OCI-LY1 (cell line): ENCODE data around the gene MFSD12.

Experiments used
- H2AFZ ChIP-seq: fragments of 200-600 bp; sonication (generic), shearing (Covaris generic); 2 replicates; pipeline ENCODE4 v1.6.0; 2014; ENCODE audit warnings: antibody characterized with exemption, mild to moderate bottlenecking, low read length
- H3F3A ChIP-seq: fragments of 200-600 bp; sonication (generic), shearing (Covaris generic); 2 replicates; pipeline ENCODE4 v1.6.0; 2014; ENCODE audit warnings: mild to moderate bottlenecking, antibody characterized with exemption, low read length, moderate library complexity; ENCODE audit not compliant: insufficient read depth
- H3K27ac ChIP-seq: fragments of 200-600 bp; sonication (generic); 2 replicates; pipeline ENCODE4 v1.5.1; 2014; ENCODE audit warnings: low read length, mixed run types, mild to moderate bottlenecking, low read depth; ENCODE audit not compliant: poor library complexity, severe bottlenecking
- H3K27me3 ChIP-seq: fragments of 200-600 bp; sonication (generic); 2 replicates; pipeline ENCODE4 v1.6.0; 2014; ENCODE audit warnings: antibody characterized with exemption, mild to moderate bottlenecking, low read length, moderate library complexity; ENCODE audit not compliant: insufficient read depth
- H3K36me3 ChIP-seq: fragments of 200-600 bp; sonication (generic); 2 replicates; pipeline ENCODE4 v1.6.1; 2014; ENCODE audit warnings: mild to moderate bottlenecking, antibody characterized with exemption, low read length, moderate library complexity, mixed read lengths; ENCODE audit not compliant: insufficient read depth
- H3K4me1 ChIP-seq: fragments of 200-600 bp; sonication (generic); 2 replicates; pipeline ENCODE4 v1.5.1; 2014; ENCODE audit warnings: mild to moderate bottlenecking, low read length, moderate library complexity; ENCODE audit not compliant: insufficient read depth, severe bottlenecking
- H3K4me2 ChIP-seq: fragments of 200-600 bp; sonication (generic), shearing (Covaris generic); 2 replicates; pipeline ENCODE4 v1.6.1; 2014; ENCODE audit warnings: low read length
- H3K4me3 ChIP-seq: fragments of 200-600 bp; sonication (generic); 2 replicates; pipeline ENCODE4 v1.5.1; 2014; ENCODE audit warnings: low read length, low read depth, mild to moderate bottlenecking, mixed read lengths; ENCODE audit not compliant: poor library complexity, severe bottlenecking
- H3K79me2 ChIP-seq: fragments of 200-600 bp; shearing (Covaris generic); 2 replicates; pipeline ENCODE4 v1.6.1; 2016; ENCODE audit warnings: mixed run types, low read length, mixed read lengths; ENCODE audit not compliant: insufficient read depth
- H3K9ac ChIP-seq: fragments of 200-600 bp; sonication (generic), shearing (Covaris generic); 2 replicates; pipeline ENCODE4 v1.6.1; 2014; ENCODE audit warnings: mild to moderate bottlenecking, low read length, mixed read lengths
- H3K9me2 ChIP-seq: fragments of 200-600 bp; sonication (generic), shearing (Covaris generic); 2 replicates; pipeline ENCODE4 v1.6.1; 2014; ENCODE audit warnings: low read depth, mild to moderate bottlenecking, low read length, mixed read lengths
- H3K9me3 ChIP-seq: fragments of 200-600 bp; shearing (Covaris generic); 2 replicates; pipeline ENCODE4 v1.6.1; 2014; ENCODE audit warnings: low read length, mixed read lengths
- H4K20me1 ChIP-seq: fragments of 200-600 bp; sonication (generic), shearing (Covaris generic); 2 replicates; pipeline ENCODE4 v1.6.0; 2016; ENCODE audit warnings: mild to moderate bottlenecking, low read length; ENCODE audit not compliant: insufficient read depth
- EZH2 ChIP-seq: fragments of 200-600 bp; sonication (generic), shearing (Covaris generic); IDR thresholded peaks from 2 replicates; pipeline ENCODE4 v1.8.0; 2017; ENCODE audit warnings: borderline replicate concordance, mixed run types, mild to moderate bottlenecking, antibody characterized with exemption, low read length, moderate library complexity, mixed read lengths
- TF ChIP-seq, protein P1 (sequence below): fragments of 200-600 bp; sonication (generic), shearing (Covaris generic); IDR thresholded peaks from 2 replicates; pipeline ENCODE4 v1.5.1; 2017; ENCODE audit warnings: mild to moderate bottlenecking, antibody characterized with exemption, low read length, moderate library complexity, mixed read lengths

MFSD12 gene

DNA sequence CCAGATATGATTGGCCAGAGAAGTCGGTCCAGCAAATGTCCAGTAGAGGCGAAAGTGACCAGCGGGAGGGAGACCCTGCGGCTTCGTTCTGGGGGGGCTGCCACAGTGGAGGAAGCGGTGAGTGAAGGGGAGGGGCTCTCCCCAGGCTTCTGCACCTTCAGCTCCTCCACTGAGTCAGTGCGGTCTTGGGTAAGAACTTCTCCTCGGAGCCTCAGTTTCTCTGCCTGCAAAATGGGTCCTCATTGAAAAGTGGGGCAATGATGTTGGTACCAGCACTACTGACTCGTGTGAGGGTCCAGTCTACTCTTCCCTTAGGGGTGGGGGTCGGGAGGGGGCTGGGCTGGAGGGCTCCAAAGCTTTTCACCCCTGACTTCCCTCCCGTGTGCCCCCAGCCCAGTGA, 32.1 kb upstream of the MFSD12 start:
- H3K36me3 ChIP-seq, result no peaks in the 10 kb centered on the region
- no peaks in the 10 kb centered on the region for H3K4me1 ChIP-seq
- no peak overlapping the region for H3K4me2 ChIP-seq
- no peaks in the 10 kb centered on the region for H3K79me2 ChIP-seq
- TF ChIP-seq, protein P1, sequence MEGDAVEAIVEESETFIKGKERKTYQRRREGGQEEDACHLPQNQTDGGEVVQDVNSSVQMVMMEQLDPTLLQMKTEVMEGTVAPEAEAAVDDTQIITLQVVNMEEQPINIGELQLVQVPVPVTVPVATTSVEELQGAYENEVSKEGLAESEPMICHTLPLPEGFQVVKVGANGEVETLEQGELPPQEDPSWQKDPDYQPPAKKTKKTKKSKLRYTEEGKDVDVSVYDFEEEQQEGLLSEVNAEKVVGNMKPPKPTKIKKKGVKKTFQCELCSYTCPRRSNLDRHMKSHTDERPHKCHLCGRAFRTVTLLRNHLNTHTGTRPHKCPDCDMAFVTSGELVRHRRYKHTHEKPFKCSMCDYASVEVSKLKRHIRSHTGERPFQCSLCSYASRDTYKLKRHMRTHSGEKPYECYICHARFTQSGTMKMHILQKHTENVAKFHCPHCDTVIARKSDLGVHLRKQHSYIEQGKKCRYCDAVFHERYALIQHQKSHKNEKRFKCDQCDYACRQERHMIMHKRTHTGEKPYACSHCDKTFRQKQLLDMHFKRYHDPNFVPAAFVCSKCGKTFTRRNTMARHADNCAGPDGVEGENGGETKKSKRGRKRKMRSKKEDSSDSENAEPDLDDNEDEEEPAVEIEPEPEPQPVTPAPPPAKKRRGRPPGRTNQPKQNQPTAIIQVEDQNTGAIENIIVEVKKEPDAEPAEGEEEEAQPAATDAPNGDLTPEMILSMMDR, result no peak
- TF ChIP-seq EZH2, result no peak
- no peak overlapping the region for H3K4me3 ChIP-seq
- no peak overlapping the region for H3K9ac ChIP-seq
- no peak overlapping the region for H3K27ac ChIP-seq
- no peaks in the 10 kb centered on the region for H3K9me2 ChIP-seq
- no peaks in the 10 kb centered on the region for H3F3A ChIP-seq
- no peaks in the 10 kb centered on the region; the same call in 1 of the 2 replicates for H3K27me3 ChIP-seq
- H4K20me1 ChIP-seq, result no peaks in the 10 kb centered on the region
- H3K9me3 ChIP-seq, result no peaks in the 10 kb centered on the region
- no peak overlapping the region for H2AFZ ChIP-seq

DNA sequence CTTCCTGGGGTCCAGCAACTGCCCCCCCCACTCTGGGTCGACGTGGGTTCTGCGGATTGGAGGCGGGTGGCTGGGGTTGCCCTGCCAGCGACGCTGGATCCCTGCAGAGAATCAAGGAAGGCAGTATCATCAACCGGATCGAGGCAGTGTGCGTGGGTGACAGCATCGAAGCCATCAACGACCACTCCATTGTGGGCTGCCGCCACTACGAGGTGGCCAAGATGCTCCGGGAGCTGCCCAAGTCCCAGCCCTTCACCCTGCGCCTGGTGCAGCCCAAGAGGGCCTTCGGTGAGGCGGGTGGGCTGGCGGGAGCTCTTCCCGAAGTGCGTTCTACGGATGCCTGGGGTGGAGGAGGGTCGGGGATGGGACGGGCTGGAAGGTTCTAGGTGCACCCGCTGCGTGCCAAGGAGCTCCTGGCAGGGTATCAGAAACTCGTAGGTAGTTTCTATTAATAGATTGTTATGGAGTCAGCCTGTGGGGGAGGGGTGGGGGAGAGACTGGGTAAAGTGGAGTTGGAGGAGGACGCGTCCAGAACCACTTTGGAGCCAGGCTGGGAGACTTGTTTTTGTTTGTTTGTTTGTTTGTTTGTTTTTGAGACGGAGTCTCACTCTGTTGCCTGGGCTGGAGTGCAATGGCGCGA, 29.4 kb upstream of the MFSD12 start:
- Histone ChIP-seq H3K9me3 (no peaks in the 10 kb centered on the region), H3K4me1 (no peaks in the 10 kb centered on the region), H3K9me2 (no peaks in the 10 kb centered on the region), H3K9ac (no peak overlapping the region), H3F3A (no peaks in the 10 kb centered on the region), H4K20me1 (no peaks in the 10 kb centered on the region), H3K79me2 (no peaks in the 10 kb centered on the region), H3K36me3 (no peaks in the 10 kb centered on the region), H3K27ac (no peak overlapping the region), H2AFZ (no peak overlapping the region), H3K4me2 (no peak overlapping the region), H3K27me3 (peaks cover 2% of the 10 kb centered on the region; the same call in 1 of the 2 replicates), H3K4me3 (no peak overlapping the region)
- TF ChIP-seq, protein P1, result no peak
- no peak for TF ChIP-seq EZH2

DNA sequence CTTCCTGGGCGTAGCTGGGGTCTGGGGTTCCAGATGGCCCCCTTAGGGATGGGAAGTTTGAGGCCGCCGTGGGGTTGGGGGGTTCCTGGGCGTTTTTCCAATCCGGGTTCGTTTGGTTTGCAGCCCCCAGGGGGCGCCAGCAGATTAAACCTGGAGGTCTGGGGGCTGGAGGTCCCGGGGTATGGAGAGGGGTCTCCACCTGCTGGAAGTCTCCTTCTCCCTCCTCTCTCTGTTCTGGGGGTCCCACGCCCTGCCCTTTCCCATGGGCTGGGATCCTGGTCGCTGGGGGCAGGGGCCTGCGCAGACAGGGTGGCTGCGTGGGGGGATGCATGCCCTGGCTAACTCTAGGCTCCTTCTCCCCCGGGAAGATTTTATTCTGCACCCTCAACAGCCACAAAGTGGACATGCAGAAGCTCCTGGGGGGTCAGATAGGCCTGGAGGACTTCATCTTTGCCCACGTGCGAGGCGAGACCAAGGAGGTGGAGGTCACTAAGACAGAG, 28.8 kb upstream of the MFSD12 start:
- H3K79me2 ChIP-seq, result no peaks in the 10 kb centered on the region
- H3K27me3 ChIP-seq, result peaks cover 2% of the 10 kb centered on the region; the same call in 1 of the 2 replicates
- no peaks in the 10 kb centered on the region for H3K36me3 ChIP-seq
- H3K4me3 ChIP-seq, result no peak overlapping the region
- H3K9me3 ChIP-seq, result no peaks in the 10 kb centered on the region
- H3K9me2 ChIP-seq, result no peaks in the 10 kb centered on the region
- no peaks in the 10 kb centered on the region for H4K20me1 ChIP-seq
- no peak overlapping the region for H2AFZ ChIP-seq
- H3F3A ChIP-seq, result no peaks in the 10 kb centered on the region
- TF ChIP-seq EZH2, result no peak
- TF ChIP-seq, protein P1, result peak; percentile 59
- H3K27ac ChIP-seq, result no peak overlapping the region
- H3K4me1 ChIP-seq, result no peaks in the 10 kb centered on the region
- no peak overlapping the region for H3K9ac ChIP-seq
- H3K4me2 ChIP-seq, result no peak overlapping the region
